PC-3 (cell line): Measurements from ENCODE around the gene ARHGEF28. TPM values are rescaled to one million over a fixed set of nuclear protein-coding genes. Genes with fewer than 3 reads are reported as not detected.
A peak's percentile ranks its signal among the peaks of the same experiment; 100 is the strongest.

Experiments
- ATAC-seq: fragments of 200-7000 bp; cut with Tn5 transposase; 2 replicates; pipeline ENCODE4 v1.9.1; 2020; ENCODE audit warnings: mild to moderate bottlenecking, moderate library complexity
- BruUV-seq: library from RNA; stranded (reverse); fragments of 400-500 nt; replicated peaks from 2 replicates; lab custom pipeline; 2021; lab: Mats Ljungman, UMichigan
- CTCF ChIA-PET: fragments of 300-600 bp; sonication (Branson Sonifier 250); formaldehyde crosslinking; loops from one replicate; lab custom pipeline; 2022; ENCODE audit warnings: antibody characterized with exemption; lab: Charles Lee
- POLR2A ChIA-PET: fragments of 300-600 bp; sonication (Branson Sonifier 250); formaldehyde crosslinking; loops from one replicate; lab custom pipeline; 2022; ENCODE audit warnings: antibody characterized with exemption; ENCODE audit not compliant: unreplicated experiment; lab: Charles Lee
- DNase-seq: peaks from one replicate; pipeline ENCODE4 v3.0.0-alpha.2; 2015
- H2AFZ ChIP-seq: fragments of 300-600 bp; sonication (generic); 2 replicates; pipeline ENCODE4 v1.6.0; 2016; ENCODE audit warnings: antibody characterized with exemption, low read length
- H3F3A ChIP-seq: fragments of 300-600 bp; sonication (generic); one replicate; pipeline ENCODE4 v1.6.0; 2017; ENCODE audit warnings: antibody characterized with exemption, low read length, control low read depth, mild to moderate bottlenecking; ENCODE audit not compliant: unreplicated experiment
- H3K27ac ChIP-seq: fragments of 300-600 bp; sonication (generic); 2 replicates; pipeline ENCODE4 v1.5.1; 2016; ENCODE audit warnings: mild to moderate bottlenecking, low read length
- H3K27me3 ChIP-seq: fragments of 300-600 bp; sonication (generic); 2 replicates; pipeline ENCODE4 v1.6.1; 2016; ENCODE audit warnings: low read length, mixed read lengths
- H3K36me3 ChIP-seq: fragments of 300-600 bp; sonication (generic); 2 replicates; pipeline ENCODE4 v1.6.1; 2016; ENCODE audit warnings: low read depth, mixed run types, low read length, mixed read lengths
- H3K4me1 ChIP-seq: fragments of 300-600 bp; sonication (generic); 2 replicates; pipeline ENCODE4 v1.5.1; 2016; ENCODE audit warnings: low read length; ENCODE audit not compliant: insufficient read depth
- H3K4me2 ChIP-seq: fragments of 300-600 bp; sonication (generic); 2 replicates; pipeline ENCODE4 v1.6.0; 2016; ENCODE audit warnings: low read length
- H3K4me3 ChIP-seq: fragments of 300-600 bp; sonication (generic); 2 replicates; pipeline ENCODE4 v1.5.1; 2016; ENCODE audit warnings: mild to moderate bottlenecking, low read length, mixed read lengths
- H3K79me2 ChIP-seq: fragments of 300-600 bp; sonication (generic); 2 replicates; pipeline ENCODE4 v1.6.1; 2017; ENCODE audit warnings: low read length, mixed read lengths
- H3K9ac ChIP-seq: fragments of 300-600 bp; sonication (generic); 2 replicates; pipeline ENCODE4 v1.6.0; 2016; ENCODE audit warnings: mild to moderate bottlenecking, low read length
- H3K9me2 ChIP-seq: fragments of 300-600 bp; sonication (generic); replicated peaks from 2 replicates; pipeline ENCODE4 v1.6.1; 2016; ENCODE audit warnings: mixed run types, low read length, mixed read lengths
- H3K9me3 ChIP-seq: fragments of 300-600 bp; sonication (generic); 2 replicates; pipeline ENCODE4 v1.6.1; 2016; ENCODE audit warnings: low read length, mixed read lengths
- H4K20me1 ChIP-seq: fragments of 300-600 bp; sonication (generic); 2 replicates; pipeline ENCODE4 v1.6.1; 2016; ENCODE audit warnings: low read length, mixed read lengths
- EZH2 ChIP-seq: fragments of 300-600 bp; sonication (generic); IDR thresholded peaks from one replicate; pipeline ENCODE4 v1.6.1; 2017; ENCODE audit warnings: antibody characterized with exemption, mild to moderate bottlenecking, low read length; ENCODE audit not compliant: unreplicated experiment
- EZH2phosphoT487 ChIP-seq: fragments of 300-600 bp; sonication (generic); IDR thresholded peaks from 2 replicates; pipeline ENCODE4 v1.6.1; 2018; ENCODE audit warnings: mild to moderate bottlenecking, antibody characterized with exemption, low read length, borderline replicate concordance
- intact Hi-C: fragments of 100-400 bp; cut with micrococcal nuclease; formaldehyde crosslinking; loops from 2 replicates; pipeline ENCODE4 v1.9.0; 2023
- total RNA-seq: library from RNA; depleted of rRNA; stranded (reverse); fragments of >200 nt; gene quantifications from 2 replicates; pipeline ENCODE4 v1.2.3, GENCODE V29; 2014
- TF ChIP-seq, protein P1 (sequence below): fragments of 300-600 bp; sonication (generic); conservative IDR thresholded peaks from 2 replicates; pipeline ENCODE4 v1.5.1; 2017; ENCODE audit warnings: antibody characterized with exemption, low read depth, mild to moderate bottlenecking, low read length

Gene ARHGEF28
- total RNA-seq, 1 experiment from 2014 or later = 24.2 TPM

DNA sequence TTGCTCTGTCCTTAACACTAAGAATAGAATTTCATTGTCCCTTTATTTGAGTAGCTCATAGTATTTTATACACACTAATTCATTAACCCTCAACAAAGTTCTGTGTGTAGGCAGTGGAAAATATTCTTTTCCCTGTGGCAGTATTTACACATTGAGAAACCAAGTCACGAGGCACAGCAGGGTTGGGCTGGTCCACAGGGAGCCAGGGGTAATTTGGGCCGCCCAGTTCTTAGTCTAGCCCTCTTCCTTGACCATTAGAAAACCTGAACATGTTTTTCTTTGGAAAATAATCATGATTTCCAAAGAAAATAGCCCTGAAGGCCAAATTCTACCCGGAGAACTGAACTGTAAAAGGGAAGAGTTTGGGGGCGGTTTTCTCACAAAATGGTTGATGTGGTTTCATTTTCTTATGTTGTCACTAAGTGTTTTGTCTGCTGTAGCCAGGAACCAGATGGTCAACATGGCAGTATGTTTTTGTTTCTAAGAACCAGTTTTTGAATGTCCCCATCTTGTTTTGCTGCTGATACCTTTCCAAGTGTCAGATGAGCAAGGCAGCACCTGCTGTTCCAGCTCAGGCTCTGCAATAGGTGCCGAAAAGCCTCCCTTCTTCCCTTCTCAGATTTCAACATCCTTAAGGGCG, 29.6 kb downstream of the ARHGEF28 start:
- H4K20me1 ChIP-seq = no peaks in the 10 kb centered on the region
- no peaks in the 10 kb centered on the region for H3K36me3 ChIP-seq
- H3K9ac ChIP-seq = no peak overlapping the region
- ChIA-PET POLR2A (no interaction called here), CTCF (no interaction called here)
- H3K4me1 ChIP-seq = peaks cover 27% of the 10 kb centered on the region
- H3K4me2 ChIP-seq = no peak overlapping the region
- intact Hi-C loops = no loop called here
- H2AFZ ChIP-seq = no peak overlapping the region
- no peaks in the 10 kb centered on the region for H3F3A ChIP-seq
- no peak overlapping the region for H3K27ac ChIP-seq
- no peaks in the 10 kb centered on the region for H3K27me3 ChIP-seq
- ATAC-seq (no peak), DNase-seq (no peak)
- H3K9me2 ChIP-seq = no peaks in the 10 kb centered on the region
- TF ChIP-seq, protein P1, sequence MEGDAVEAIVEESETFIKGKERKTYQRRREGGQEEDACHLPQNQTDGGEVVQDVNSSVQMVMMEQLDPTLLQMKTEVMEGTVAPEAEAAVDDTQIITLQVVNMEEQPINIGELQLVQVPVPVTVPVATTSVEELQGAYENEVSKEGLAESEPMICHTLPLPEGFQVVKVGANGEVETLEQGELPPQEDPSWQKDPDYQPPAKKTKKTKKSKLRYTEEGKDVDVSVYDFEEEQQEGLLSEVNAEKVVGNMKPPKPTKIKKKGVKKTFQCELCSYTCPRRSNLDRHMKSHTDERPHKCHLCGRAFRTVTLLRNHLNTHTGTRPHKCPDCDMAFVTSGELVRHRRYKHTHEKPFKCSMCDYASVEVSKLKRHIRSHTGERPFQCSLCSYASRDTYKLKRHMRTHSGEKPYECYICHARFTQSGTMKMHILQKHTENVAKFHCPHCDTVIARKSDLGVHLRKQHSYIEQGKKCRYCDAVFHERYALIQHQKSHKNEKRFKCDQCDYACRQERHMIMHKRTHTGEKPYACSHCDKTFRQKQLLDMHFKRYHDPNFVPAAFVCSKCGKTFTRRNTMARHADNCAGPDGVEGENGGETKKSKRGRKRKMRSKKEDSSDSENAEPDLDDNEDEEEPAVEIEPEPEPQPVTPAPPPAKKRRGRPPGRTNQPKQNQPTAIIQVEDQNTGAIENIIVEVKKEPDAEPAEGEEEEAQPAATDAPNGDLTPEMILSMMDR = no peak
- TF ChIP-seq EZH2 (no peak), EZH2phosphoT487 (no peak)
- no TSS peak for BruUV-seq
- H3K4me3 ChIP-seq = no peak overlapping the region
- H3K79me2 ChIP-seq = peaks cover 68% of the 10 kb centered on the region
- H3K9me3 ChIP-seq = no peaks in the 10 kb centered on the region

DNA sequence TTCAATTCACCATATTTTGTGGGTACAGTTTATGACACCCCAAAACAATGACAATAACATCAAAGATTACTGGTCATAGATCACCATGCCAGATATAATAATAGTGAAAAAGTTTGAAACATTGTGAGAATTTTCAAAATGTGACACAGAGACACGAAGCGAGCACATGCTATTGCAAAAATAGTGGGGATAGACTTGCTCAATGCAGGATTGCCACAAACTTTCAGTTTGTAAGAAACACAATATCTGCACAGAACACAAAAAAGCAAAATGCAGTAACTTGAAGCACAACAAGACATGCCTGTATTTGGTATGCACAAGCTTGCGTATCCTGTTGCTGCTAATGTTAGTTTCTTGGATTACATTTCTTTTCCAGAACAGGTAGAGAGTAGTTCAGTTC, 35.8 kb downstream of the ARHGEF28 start:
- Histone ChIP-seq H4K20me1 (no peaks in the 10 kb centered on the region), H3K27ac (no peak overlapping the region), H3K79me2 (peaks cover 34% of the 10 kb centered on the region; the same call in 1 of the 2 replicates), H2AFZ (no peak overlapping the region), H3K9ac (no peak overlapping the region), H3K27me3 (no peaks in the 10 kb centered on the region), H3K9me2 (no peaks in the 10 kb centered on the region), H3K4me2 (no peak overlapping the region), H3F3A (no peaks in the 10 kb centered on the region), H3K9me3 (no peaks in the 10 kb centered on the region), H3K36me3 (no peaks in the 10 kb centered on the region), H3K4me1 (no peaks in the 10 kb centered on the region), H3K4me3 (no peak overlapping the region)
- BruUV-seq = no TSS peak
- DNase-seq (no peak), ATAC-seq (no peak)
- TF ChIP-seq, protein P1 = no peak
- TF ChIP-seq EZH2 (no peak), EZH2phosphoT487 (no peak)
- ChIA-PET CTCF (no interaction called here), POLR2A (no interaction called here)
- intact Hi-C loops = no loop called here

DNA sequence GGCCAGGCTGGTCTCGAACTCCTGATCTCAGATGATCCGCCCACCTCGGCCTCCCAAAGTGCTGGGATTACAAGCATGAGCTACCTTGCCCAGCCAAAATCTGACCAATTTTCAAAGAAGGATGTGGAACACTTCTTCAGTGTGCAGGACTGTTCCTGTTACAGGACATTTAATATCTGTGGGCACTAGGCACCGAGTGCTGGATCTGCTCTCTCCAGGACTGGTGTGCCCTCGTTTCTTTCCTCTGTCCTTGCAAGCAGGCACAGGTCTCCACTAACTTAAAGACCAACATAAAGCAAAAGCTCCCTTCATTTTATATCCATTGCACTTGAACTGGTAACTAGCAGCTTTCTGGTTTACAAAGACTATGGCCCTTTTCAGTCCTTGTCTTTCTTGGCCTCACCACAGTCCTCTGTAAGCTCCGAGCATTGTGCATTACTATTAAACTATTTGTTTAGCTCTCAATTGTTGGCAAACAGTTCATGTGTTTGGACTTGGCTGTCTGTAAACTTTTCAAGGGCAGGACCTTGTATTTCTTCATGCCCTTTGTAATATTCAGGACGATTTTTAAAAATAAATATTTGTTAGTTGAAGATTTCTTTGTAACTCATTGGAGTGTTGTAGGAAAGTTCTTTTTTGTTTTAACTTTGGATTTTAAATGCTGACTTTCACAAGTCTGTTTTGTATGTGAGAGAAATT, 37.3 kb downstream of the ARHGEF28 start:
- BruUV-seq = no TSS peak
- CTCF ChIA-PET = no interaction called here
- intact Hi-C loops = no loop called here

More for the DNA sequence above, 37.3 kb downstream of the ARHGEF28 start:
- no peaks in the 10 kb centered on the region for H3K4me1 ChIP-seq
- H3K27me3 ChIP-seq = no peaks in the 10 kb centered on the region
- H3K4me2 ChIP-seq = no peak overlapping the region
- H3F3A ChIP-seq = no peaks in the 10 kb centered on the region
- peaks cover 28% of the 10 kb centered on the region; the same call in 1 of the 2 replicates for H3K79me2 ChIP-seq
- POLR2A ChIA-PET = no interaction called here
- H3K9me3 ChIP-seq = no peaks in the 10 kb centered on the region
- peak; percentile 40; the same call in 1 of the 2 replicates for ATAC-seq
- H3K27ac ChIP-seq = no peak overlapping the region
- no peak overlapping the region for H2AFZ ChIP-seq
- no peaks in the 10 kb centered on the region for H4K20me1 ChIP-seq
- no peak overlapping the region for H3K4me3 ChIP-seq
- H3K9me2 ChIP-seq = no peaks in the 10 kb centered on the region
- DNase-seq = no peak
- no peaks in the 10 kb centered on the region for H3K36me3 ChIP-seq
- TF ChIP-seq EZH2 (no peak), EZH2phosphoT487 (no peak)
- TF ChIP-seq, protein P1 = no peak
- no peak overlapping the region for H3K9ac ChIP-seq
